OCI-LY7 (cell line): ENCODE results near the gene IRX4.

Experiments
- EZH2phosphoT487 ChIP-seq: fragments of 200-600 bp; sonication (generic); IDR thresholded peaks from 2 replicates; pipeline ENCODE4 v1.6.1; 2018; ENCODE audit warnings: low read depth, borderline replicate concordance, mild to moderate bottlenecking, mixed run types, antibody characterized with exemption, low read length, moderate library complexity, mixed read lengths
- TF ChIP-seq, protein P1 (sequence below): fragments of 200-600 bp; sonication (generic); conservative IDR thresholded peaks from 2 replicates; pipeline ENCODE4 v1.5.1; 2014; ENCODE audit warnings: mild to moderate bottlenecking, antibody characterized with exemption, low read length, moderate library complexity, mixed read lengths

DNA sequence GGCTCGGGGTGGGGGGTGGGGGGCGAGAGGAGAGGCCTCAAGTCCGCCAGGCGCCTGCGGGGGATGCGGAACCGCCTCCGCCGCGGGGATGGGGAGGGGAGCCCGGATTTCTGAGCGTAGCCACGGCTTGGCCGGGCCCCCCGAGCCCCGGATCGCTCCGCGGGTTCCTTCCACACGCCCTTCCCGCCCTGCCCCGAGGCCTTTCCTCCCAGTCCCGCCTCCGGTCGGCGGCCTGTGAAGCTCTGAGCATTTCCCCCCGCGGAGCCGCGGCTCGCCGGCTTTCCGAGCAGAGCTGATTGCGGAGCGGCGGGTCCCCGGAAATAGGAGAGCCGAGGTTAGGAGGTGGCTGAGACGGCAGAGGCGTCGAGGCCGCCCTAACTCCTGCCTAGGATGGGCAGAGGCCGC lies 6.1 kb downstream of the IRX4 start:
- TF ChIP-seq, protein P1, sequence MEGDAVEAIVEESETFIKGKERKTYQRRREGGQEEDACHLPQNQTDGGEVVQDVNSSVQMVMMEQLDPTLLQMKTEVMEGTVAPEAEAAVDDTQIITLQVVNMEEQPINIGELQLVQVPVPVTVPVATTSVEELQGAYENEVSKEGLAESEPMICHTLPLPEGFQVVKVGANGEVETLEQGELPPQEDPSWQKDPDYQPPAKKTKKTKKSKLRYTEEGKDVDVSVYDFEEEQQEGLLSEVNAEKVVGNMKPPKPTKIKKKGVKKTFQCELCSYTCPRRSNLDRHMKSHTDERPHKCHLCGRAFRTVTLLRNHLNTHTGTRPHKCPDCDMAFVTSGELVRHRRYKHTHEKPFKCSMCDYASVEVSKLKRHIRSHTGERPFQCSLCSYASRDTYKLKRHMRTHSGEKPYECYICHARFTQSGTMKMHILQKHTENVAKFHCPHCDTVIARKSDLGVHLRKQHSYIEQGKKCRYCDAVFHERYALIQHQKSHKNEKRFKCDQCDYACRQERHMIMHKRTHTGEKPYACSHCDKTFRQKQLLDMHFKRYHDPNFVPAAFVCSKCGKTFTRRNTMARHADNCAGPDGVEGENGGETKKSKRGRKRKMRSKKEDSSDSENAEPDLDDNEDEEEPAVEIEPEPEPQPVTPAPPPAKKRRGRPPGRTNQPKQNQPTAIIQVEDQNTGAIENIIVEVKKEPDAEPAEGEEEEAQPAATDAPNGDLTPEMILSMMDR, result no peak
- no peak for TF ChIP-seq EZH2phosphoT487
